HepG2 (cell line): Measurements from ENCODE around the gene KANSL3. TPM values are rescaled to one million over a fixed set of nuclear protein-coding genes. Genes with fewer than 3 reads are reported as not detected.

Source experiments
- AGO2 ChIP-seq: fragments of 200-400 bp; formaldehyde crosslinking; optimal IDR thresholded peaks from 2 replicates; pipeline ENCODE3; 2017; ENCODE audit warnings: mild to moderate bottlenecking, low read depth, low read length, moderate library complexity
- BRCA1 ChIP-seq: sonication (generic); formaldehyde crosslinking; IDR thresholded peaks from 2 replicates; pipeline ENCODE4 v1.4.0; 2020; ENCODE audit warnings: missing genetic modification reagents
- CBX5 ChIP-seq: sonication (generic); formaldehyde crosslinking; IDR thresholded peaks from 2 replicates; pipeline ENCODE4 v1.4.0; 2020; ENCODE audit warnings: missing genetic modification reagents, borderline replicate concordance
- DPF2 ChIP-seq: sonication (generic); formaldehyde crosslinking; IDR thresholded peaks from 2 replicates; pipeline ENCODE4 v1.4.0; 2020; ENCODE audit warnings: mild to moderate bottlenecking, low read depth, missing genetic modification reagents, borderline replicate concordance
- HNRNPL ChIP-seq: fragments of 200-400 bp; formaldehyde crosslinking; IDR thresholded peaks from 2 replicates; pipeline ENCODE4 v1.6.1; 2017; ENCODE audit warnings: mild to moderate bottlenecking, low read depth, low read length
- ISL2 ChIP-seq: sonication (generic); formaldehyde crosslinking; IDR thresholded peaks from 2 replicates; pipeline ENCODE4 v1.5.0; 2020; ENCODE audit warnings: missing genetic modification reagents
- JUND ChIP-seq: sonication (generic); formaldehyde crosslinking; IDR thresholded peaks from 2 replicates; pipeline ENCODE4 v1.8.0; 2022; ENCODE audit warnings: mild to moderate bottlenecking, missing genetic modification reagents
- KAT7 ChIP-seq: IDR thresholded peaks from 2 replicates; pipeline ENCODE4 v1.6.1; 2018; ENCODE audit warnings: borderline replicate concordance, missing compliant biosample characterization
- MBNL3 ChIP-seq: fragments of 250-450 bp; sonication (Bioruptor Pico); conservative IDR thresholded peaks from 2 replicates; pipeline ENCODE4 v1.8.0; 2022; ENCODE audit warnings: mild to moderate bottlenecking, inconsistent platforms
- MIXL1 ChIP-seq: IDR thresholded peaks from 2 replicates; pipeline ENCODE4 v1.6.1; 2016
- MZF1 ChIP-seq: sonication (generic); formaldehyde crosslinking; IDR thresholded peaks from 2 replicates; pipeline ENCODE4 v1.8.1; 2023; ENCODE audit warnings: mild to moderate bottlenecking, missing genetic modification reagents, borderline replicate concordance
- NBN ChIP-seq: fragments of 450-650 bp; conservative IDR thresholded peaks from 2 replicates; pipeline ENCODE4 v1.6.1; 2017
- NR1H2 ChIP-seq: sonication (generic); formaldehyde crosslinking; IDR thresholded peaks from 2 replicates; pipeline ENCODE4 v1.8.1; 2022; ENCODE audit warnings: low read depth, missing genetic modification reagents, borderline replicate concordance
- PRMT3 ChIP-seq: sonication (generic); formaldehyde crosslinking; IDR thresholded peaks from 2 replicates; pipeline ENCODE4 v1.8.1; 2022; ENCODE audit warnings: low read depth, mild to moderate bottlenecking, moderate library complexity, missing genetic modification reagents, borderline replicate concordance
- REPIN1 ChIP-seq: sonication (generic); formaldehyde crosslinking; IDR thresholded peaks from 2 replicates; pipeline ENCODE4 v1.8.0; 2022; ENCODE audit warnings: missing genetic modification reagents, low read depth, mild to moderate bottlenecking, borderline replicate concordance
- RFX3 ChIP-seq: IDR thresholded peaks from 2 replicates; pipeline ENCODE4 v1.6.1; 2016; ENCODE audit warnings: missing biosample characterization, missing genetic modification reagents
- RFX5 ChIP-seq: IDR thresholded peaks from 2 replicates; pipeline ENCODE4 v1.6.1; 2011; ENCODE audit warnings: low read depth, low read length, improper control_type of control experiment
- SNAI1 ChIP-seq: sonication (generic); formaldehyde crosslinking; IDR thresholded peaks from 2 replicates; pipeline ENCODE4 v1.5.0; 2020; ENCODE audit warnings: mild to moderate bottlenecking, missing genetic modification reagents, borderline replicate concordance
- TBP ChIP-seq: sonication (generic); formaldehyde crosslinking; IDR thresholded peaks from 2 replicates; pipeline ENCODE4 v1.5.0; 2020; ENCODE audit warnings: missing genetic modification reagents
- ZNF546 ChIP-seq: sonication (generic); formaldehyde crosslinking; conservative IDR thresholded peaks from 2 replicates; pipeline ENCODE4 v1.8.1; 2023; ENCODE audit warnings: mild to moderate bottlenecking, missing genetic modification reagents
- ZNF557 ChIP-seq: sonication (generic); formaldehyde crosslinking; IDR thresholded peaks from 2 replicates; pipeline ENCODE4 v1.4.0; 2020; ENCODE audit warnings: missing genetic modification reagents
- ZNF558 ChIP-seq: sonication (generic); formaldehyde crosslinking; IDR thresholded peaks from 2 replicates; pipeline ENCODE4 v1.9.0; 2022; ENCODE audit warnings: mild to moderate bottlenecking, missing genetic modification reagents, borderline replicate concordance
- ZNF776 ChIP-seq: sonication (generic); formaldehyde crosslinking; IDR thresholded peaks from 2 replicates; pipeline ENCODE4 v1.4.0; 2020; ENCODE audit warnings: mild to moderate bottlenecking, missing genetic modification reagents
- ZSCAN20 ChIP-seq: sonication (generic); formaldehyde crosslinking; IDR thresholded peaks from 2 replicates; pipeline ENCODE4 v1.4.0; 2020; ENCODE audit warnings: missing genetic modification reagents, mild to moderate bottlenecking, borderline replicate concordance
- polyA plus RNA-seq, 8 experiments: library from polyadenylated mRNA; depleted of rRNA in 3 of 8; stranded (reverse) in 7 of 8; unstranded in 1 of 8; fragments of >200 nt; fragmentation: Illumina TruSeq in 4 of 8; extraction: Trizol in 4 of 8; gene quantifications; 2 replicates each; pipeline versions ENCODE4 v1.2.1 to v1.2.3, GENCODE V29; 2011 to 2016; ENCODE audit warnings: low read depth in 4 of 8, missing spikeins in 1 of 8, mixed read lengths in 1 of 8; ENCODE audit not compliant: insufficient read depth in 1 of 8
- total RNA-seq, 5 experiments: library from RNA; depleted of rRNA; stranded (reverse); fragments of >200 nt; fragmentation: Illumina TruSeq; extraction: Trizol; gene quantifications; 2 replicates each; pipeline ENCODE4 v1.2.3, GENCODE V29; 2016; ENCODE audit warnings: low read depth in 1 of 5
- TF ChIP-seq, protein P1 (sequence below): sonication (generic); formaldehyde crosslinking; IDR thresholded peaks from 2 replicates; pipeline ENCODE4 v1.4.0; 2020; ENCODE audit warnings: missing genetic modification reagents
- TF ChIP-seq, protein P2 (sequence below): sonication (generic); formaldehyde crosslinking; IDR thresholded peaks from 2 replicates; pipeline ENCODE4 v1.4.0; 2020; ENCODE audit warnings: missing genetic modification reagents, borderline replicate concordance
- TF ChIP-seq, protein P3 (sequence below): sonication (generic); formaldehyde crosslinking; IDR thresholded peaks from 2 replicates; pipeline ENCODE4 v1.5.1; 2020; ENCODE audit warnings: mild to moderate bottlenecking, moderate library complexity, missing genetic modification reagents

Gene KANSL3
- total and polyA plus RNA-seq, 2 of the 13 experiments (the other 11 are each of a cell fraction or from before 2014, with no cell fraction given): 20.8 to 37.3 TPM

DNA sequence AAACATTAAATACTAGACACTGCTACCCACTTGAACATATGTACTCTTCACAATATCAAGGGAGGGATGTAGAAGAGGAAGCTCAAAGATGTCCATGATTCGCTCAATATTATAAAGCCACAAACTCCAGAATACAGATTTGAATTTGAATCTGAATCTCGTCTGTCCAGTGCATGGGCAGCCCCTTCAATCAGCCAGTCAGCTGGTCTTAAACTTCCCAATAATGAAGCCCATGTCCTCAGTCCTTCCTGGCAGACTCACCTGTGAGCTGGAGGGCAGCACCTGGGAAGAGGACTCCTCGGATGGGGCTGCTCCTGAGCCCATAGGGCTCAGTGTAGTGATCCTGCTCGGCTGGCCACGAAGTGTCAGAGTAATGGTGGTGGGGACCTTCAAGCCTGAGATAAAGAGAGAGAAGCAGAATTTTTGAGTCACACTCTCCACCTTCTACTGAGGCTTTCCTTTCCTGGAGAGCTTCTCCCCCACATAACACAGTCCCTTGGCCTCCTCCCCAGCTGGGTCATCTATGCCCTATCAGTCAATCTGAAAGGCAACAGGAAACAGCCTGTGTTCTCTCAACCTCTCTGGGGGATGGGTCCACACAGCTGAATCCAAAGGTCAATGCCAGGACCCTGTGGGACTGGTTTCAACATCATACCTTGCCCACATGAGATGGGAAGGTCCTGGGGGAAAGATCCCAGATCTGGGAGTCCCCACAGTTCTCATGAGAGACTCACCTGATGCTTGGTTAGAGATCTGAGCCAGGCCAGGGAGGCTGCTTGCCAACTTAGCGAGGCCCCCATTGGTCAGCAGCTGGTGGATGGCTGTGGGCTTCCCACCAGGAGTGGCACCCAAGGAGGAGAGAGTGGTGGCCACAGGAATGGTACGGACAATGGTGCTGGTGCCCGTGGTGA lies 36.5 kb downstream of the KANSL3 start (continued):
- TF ChIP-seq HNRNPL: no peak
- no peak for TF ChIP-seq SNAI1 (CRISPR knock-in tag)
- TF ChIP-seq MIXL1 (CRISPR knock-in tag): peak; percentile 83
- TF ChIP-seq, protein P1, sequence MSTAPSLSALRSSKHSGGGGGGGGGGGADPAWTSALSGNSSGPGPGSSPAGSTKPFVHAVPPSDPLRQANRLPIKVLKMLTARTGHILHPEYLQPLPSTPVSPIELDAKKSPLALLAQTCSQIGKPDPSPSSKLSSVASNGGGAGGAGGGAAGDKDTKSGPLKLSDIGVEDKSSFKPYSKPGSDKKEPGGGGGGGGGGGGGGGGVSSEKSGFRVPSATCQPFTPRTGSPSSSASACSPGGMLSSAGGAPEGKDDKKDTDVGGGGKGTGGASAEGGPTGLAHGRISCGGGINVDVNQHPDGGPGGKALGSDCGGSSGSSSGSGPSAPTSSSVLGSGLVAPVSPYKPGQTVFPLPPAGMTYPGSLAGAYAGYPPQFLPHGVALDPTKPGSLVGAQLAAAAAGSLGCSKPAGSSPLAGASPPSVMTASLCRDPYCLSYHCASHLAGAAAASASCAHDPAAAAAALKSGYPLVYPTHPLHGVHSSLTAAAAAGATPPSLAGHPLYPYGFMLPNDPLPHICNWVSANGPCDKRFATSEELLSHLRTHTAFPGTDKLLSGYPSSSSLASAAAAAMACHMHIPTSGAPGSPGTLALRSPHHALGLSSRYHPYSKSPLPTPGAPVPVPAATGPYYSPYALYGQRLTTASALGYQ (CRISPR knock-in tag): peak; percentile 85
- 0 out of 2 replicates have a peak, but pooled peaks have one; percentile 31 for TF ChIP-seq JUND (CRISPR knock-in tag)
- no peak for TF ChIP-seq MZF1 (CRISPR knock-in tag)
- no peak for TF ChIP-seq RFX3 (CRISPR knock-in tag)
- no peak for TF ChIP-seq AGO2
- TF ChIP-seq DPF2: peak; percentile 92
- TF ChIP-seq ZNF546: no peak
- TF ChIP-seq ISL2 (CRISPR knock-in tag): peak; percentile 68
- peak; percentile 86 for TF ChIP-seq REPIN1 (CRISPR knock-in tag)
- peak; percentile 71; the same call in 1 of the 2 replicates for TF ChIP-seq BRCA1 (CRISPR knock-in tag)
- no peak for TF ChIP-seq PRMT3 (CRISPR knock-in tag)
- TF ChIP-seq RFX5: no peak
- TF ChIP-seq ZNF776 (CRISPR knock-in tag): no peak
- TF ChIP-seq, protein P2, sequence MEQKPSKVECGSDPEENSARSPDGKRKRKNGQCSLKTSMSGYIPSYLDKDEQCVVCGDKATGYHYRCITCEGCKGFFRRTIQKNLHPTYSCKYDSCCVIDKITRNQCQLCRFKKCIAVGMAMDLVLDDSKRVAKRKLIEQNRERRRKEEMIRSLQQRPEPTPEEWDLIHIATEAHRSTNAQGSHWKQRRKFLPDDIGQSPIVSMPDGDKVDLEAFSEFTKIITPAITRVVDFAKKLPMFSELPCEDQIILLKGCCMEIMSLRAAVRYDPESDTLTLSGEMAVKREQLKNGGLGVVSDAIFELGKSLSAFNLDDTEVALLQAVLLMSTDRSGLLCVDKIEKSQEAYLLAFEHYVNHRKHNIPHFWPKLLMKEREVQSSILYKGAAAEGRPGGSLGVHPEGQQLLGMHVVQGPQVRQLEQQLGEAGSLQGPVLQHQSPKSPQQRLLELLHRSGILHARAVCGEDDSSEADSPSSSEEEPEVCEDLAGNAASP (CRISPR knock-in tag): peak; percentile 80; the same call in 1 of the 2 replicates
- TF ChIP-seq NBN: no peak
- no peak for TF ChIP-seq ZNF558 (CRISPR knock-in tag)
- no peak for TF ChIP-seq MBNL3 (CRISPR knock-in tag)
- peak; percentile 55; the same call in 1 of the 2 replicates for TF ChIP-seq CBX5 (CRISPR knock-in tag)
- TF ChIP-seq TBP (CRISPR knock-in tag): no peak
- no peak for TF ChIP-seq ZNF557 (CRISPR knock-in tag)
- no peak for TF ChIP-seq ZSCAN20 (CRISPR knock-in tag)
- no peak for TF ChIP-seq KAT7 (CRISPR knock-in tag)
- TF ChIP-seq NR1H2 (CRISPR knock-in tag): no peak
- TF ChIP-seq, protein P3, sequence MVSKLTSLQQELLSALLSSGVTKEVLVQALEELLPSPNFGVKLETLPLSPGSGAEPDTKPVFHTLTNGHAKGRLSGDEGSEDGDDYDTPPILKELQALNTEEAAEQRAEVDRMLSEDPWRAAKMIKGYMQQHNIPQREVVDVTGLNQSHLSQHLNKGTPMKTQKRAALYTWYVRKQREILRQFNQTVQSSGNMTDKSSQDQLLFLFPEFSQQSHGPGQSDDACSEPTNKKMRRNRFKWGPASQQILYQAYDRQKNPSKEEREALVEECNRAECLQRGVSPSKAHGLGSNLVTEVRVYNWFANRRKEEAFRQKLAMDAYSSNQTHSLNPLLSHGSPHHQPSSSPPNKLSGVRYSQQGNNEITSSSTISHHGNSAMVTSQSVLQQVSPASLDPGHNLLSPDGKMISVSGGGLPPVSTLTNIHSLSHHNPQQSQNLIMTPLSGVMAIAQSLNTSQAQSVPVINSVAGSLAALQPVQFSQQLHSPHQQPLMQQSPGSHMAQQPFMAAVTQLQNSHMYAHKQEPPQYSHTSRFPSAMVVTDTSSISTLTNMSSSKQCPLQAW: peak; percentile 98
